ENCODE measurements around the gene TBX6. TPM values are rescaled to one million over a fixed set of nuclear protein-coding genes. Genes with fewer than 3 reads are reported as not detected.

The TBX6 gene
- total RNA-seq, 1 donor from 2014 or later: 0.89 TPM

DNA sequence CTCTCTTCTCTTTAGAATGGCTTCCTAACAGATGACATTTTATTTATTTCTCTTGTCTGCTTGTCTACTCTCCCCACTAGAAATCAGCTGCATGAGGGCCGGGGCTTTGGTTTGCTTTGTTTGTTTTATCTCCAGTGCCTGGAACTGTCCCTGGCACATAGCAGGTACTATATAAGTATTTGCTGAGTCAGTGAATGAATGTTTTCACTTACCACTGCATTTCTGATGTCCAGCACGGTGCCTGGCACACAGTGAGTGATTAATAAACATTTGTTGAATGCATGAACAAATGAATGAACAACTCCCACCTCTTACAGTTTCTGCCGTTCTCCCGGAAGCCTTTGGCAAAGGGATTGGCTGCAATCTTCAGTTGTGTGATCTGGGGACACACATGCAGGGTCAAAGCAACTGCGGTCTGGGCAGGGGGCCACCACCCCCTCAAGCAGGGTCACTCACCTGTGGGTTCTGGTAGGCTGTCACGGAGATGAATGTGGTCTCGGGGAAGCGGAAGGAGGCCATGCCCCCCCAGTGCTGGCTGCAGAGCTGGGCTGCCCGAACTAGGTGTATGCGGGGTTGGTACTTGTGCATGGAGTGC is 3.4 kb downstream of the TBX6 start:
- intact Hi-C loops (cut with micrococcal nuclease): no loop called here

DNA sequence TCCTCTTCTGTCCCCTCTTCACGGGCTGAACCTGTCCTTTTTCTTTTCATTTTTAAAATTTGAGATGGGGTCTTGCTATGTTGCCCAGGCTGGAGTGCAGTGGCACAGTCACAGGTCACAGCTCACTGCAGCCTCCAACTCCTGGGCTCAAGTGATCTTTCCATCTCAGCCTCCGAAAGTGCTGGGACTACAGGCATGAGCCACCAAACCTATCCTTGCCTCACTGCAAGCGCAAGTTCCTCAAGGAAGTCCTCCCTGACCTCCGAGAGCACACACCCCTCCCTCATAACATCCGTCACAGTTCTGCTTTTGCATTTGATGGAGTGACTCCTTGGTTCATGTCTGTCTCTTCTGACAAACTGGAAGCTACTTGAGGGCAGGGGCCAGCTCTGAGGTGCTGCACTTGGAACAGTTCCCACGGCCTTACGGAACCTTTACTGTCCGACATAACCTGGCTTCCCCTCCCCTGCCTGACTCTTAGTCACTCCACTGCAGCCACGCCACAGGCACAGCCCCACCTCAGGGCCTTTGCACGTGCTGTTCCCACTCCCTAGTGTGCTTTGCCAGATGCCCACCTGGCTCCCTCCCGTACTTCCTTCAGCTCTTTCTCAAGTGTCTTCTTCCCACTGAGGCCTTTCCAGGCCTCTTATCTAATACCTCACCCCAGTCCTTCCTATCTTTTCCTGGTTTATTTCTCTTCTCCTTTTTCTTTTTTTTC is 4.4 kb downstream of the TBX6 start:
- intact Hi-C loops (cut with micrococcal nuclease): no loop called here

DNA sequence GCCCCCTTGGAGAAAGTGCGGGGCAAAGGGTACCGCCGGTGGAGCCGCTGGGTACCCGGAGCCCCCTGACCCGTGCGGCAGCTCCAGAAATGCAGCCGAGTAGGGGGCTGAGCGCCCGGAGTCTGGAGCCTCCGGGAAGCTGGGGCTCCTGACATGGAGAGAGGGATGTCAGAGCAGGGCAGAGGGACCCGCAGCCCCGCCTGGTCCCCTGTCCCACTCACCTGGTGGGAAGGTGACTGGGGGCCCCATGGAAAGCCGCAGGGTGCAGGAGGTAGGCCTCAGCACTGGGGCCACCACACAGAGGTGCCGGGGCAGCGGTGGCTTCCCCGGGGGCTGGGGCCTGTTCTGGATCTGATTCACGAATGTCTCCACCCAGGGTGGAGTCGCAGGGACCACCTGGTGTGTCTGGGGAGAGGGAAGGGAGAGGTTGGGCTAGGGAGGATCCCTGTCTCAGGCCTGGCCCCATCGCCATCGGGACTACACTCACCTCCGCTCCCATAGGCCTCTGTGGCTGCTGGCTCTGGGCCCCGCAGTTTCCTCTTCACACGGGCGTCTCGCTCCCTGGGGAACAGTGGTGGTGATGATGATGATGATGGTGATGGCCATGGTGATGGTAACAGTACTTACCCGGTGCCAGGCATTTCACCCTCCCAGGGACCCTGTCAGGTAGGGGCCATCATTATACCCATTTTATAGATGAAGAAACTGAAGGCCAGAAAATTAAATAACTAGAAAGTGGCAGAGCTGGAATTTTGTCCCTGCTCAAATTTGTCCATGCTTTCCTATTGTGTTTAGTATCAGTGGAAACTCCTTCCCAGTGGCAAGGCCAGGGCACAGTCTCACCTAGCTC is 5.2 kb downstream of the TBX6 start:
- intact Hi-C loops (cut with micrococcal nuclease): no loop called here

DNA sequence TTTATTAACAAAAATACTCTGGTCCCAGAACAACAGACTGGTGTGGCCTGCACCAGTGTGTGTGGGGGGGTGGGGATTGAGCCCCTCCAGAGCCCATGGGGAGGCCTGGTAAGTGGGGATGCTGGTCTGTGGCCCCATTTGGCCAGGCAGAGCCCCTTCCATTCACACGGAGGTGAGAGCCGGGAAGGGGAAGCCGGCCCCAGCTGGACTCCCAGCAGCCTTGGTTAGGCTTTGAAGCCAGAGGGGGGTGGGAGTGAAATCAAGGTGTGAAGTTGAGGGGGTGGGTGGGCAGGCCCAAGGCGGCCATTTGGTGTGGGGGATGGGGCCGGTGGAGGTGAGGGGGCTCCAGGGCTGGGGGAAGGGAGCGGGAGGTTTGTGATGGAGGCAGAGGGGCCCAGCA is 5.9 kb downstream of the TBX6 start:
- intact Hi-C loops (cut with micrococcal nuclease): no loop called here

DNA sequence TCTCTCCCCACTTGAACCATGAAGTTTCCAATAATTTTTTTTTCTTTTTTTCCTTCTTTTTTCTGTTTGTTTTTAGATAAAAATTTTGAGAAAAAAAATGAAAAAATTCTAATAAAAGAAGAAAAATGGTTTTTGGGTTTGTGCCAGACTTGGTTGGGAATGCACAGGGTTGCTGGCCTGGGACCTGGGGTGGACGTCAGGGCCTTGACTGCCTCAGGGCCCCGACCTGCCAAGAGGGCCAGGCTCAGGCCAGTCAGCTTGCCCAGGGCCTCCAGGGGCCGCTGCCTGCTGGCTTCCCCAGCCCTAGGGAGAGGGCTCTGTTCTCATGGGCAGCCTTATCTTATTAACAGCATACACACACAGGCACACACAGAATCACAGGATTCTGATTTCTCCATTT is 6.5 kb downstream of the TBX6 start:
- intact Hi-C loops (cut with micrococcal nuclease): no loop called here

DNA sequence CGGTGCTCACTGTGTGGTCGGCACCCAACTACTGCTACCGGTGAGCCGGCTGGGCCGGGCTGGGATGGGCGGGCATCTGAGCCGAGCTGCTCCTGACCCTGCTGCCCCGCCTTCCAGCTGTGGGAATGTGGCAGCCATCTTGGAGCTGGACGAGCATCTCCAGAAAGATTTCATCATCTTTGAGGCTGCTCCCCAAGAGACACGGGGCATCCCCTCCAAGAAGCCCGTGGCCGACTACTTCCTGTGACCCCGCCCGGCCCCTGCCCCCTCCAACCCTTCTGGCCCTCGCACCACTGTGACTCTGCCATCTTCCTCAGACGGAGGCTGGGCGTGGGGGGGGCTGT is 6.9 kb downstream of the TBX6 start:
- intact Hi-C loops (cut with micrococcal nuclease): no loop called here

DNA sequence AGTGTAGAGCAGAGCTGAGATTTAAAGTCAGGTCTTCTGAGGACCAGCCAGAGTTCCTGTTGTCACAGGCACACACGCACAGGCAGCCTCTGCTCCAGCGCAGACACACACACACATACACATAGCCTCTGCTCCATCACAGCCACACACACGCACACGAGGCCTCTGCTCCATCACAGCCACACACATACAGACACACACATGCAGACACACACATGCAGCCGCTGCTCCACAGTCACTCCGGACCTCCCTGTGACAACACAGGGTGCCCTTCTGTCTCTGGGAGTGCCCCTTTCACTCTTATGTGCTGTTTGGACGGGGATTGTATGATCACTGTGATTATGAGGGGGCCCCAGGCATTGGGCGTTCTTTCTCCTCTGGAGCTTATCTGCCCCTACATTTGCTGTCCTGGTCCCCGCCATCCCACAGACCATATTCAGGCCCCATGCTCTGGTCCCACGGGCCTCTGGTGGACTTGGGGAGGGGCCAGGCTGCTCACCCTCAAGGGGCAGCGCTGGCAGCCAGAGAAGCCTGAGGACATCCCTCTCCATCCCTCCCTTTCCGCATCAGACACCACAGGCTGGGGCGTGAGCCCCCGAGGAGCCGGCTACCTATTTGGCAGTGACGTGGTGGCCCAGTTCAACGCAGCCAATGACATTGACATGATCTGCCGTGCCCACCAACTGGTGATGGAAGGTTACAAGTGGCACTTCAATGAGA is 7.5 kb downstream of the TBX6 start:
- intact Hi-C loops (cut with micrococcal nuclease): no loop called here

DNA sequence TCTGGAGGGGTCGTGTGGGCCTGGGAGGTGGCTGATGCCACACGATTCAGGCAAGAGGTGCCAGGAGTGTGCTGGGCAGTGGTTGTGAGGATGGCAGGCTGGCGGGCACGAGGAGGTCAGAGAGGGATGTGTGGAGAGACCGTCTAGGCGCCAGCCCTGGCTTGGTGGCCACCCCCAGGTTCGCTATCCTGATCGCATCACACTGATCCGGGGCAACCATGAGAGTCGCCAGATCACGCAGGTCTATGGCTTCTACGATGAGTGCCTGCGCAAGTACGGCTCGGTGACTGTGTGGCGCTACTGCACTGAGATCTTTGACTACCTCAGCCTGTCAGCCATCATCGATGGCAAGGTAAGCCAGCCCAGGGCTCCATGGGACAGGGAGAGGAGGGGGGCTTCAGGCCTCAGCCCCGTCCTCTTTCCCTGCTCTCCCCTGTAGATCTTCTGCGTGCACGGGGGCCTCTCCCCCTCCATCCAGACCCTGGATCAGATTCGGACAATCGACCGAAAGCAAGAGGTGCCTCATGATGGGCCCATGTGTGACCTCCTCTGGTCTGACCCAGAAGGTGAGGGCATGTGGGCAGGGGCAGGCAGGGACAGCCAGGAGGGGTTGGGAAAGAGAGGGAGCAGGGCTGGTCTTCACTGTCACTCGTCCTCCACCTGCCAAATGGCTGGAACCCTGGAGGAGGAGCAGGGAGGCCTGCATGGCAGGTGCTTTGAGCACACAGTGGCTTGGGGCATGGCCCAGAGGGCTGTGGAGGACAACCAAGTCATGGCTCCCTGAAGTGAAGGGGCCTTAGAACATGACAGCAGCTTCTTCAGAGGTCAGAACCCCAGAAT is 8.3 kb downstream of the TBX6 start:
- intact Hi-C loops (cut with micrococcal nuclease): no loop called here

DNA sequence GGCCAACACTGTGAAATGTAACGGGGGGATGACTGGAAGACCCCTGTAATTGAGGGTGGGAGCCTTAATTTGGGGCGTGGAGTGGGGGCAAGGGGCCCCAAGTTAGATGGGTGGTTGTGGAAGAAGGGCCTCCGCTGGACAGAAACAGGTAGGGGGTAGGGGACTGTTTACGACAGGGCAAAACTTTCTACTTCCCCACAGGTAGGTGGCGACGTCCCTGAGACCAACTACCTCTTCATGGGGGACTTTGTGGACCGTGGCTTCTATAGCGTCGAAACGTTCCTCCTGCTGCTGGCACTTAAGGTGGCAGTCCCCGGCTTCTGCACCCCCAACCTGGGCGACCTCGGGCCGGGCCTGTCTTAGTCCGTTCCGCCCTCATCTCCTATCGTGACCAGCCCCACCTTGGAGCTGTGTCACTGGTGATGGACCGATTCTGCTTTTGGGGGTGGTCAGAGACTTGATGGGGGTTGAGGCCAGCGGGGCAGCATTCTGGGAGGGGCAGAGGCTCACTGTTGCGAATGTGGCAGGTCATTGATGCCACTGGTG is 9.1 kb downstream of the TBX6 start:
- intact Hi-C loops (cut with micrococcal nuclease): no loop called here

DNA sequence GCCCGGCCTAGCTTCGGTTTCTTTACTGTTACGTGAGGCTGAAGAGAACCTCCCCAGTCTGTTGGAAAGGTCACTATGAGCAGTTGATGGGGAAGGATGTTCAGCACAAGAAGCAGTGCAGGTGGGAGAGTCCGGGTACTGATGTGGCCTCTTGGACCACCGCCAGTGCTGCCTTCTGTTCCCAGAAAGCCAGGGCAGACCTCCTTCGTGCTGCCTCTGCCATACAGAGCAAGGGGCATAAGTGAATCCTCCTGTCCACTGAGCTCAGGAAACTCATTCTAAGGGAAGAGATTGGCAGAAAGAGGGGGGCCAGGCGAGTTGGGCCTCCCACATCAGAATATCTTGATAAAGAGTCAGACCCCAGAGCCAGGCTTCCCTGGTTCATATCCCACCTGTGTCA is 12.2 kb downstream of the TBX6 start:
- intact Hi-C loops (cut with micrococcal nuclease): no loop called here

DNA sequence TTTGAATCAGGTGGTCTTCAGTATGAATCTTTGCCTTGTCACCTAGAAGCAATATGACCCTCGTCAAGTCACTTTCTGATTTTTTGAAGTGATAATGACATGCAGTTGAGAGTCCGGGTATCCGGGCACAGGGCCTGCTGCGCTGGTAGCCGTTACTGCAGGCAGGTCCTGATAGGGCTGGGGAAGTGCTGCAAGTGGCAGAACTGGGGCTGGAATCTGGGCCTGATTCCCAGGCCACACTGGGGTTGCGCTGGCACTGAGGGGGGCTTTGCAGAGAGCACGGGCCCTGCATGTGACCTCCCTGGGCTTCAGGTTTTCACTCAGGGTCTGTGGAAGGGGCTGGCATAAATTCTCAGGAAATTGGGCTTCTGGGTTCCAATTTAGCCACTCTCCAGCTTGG is 13.0 kb downstream of the TBX6 start:
- intact Hi-C loops (cut with micrococcal nuclease): no loop called here

DNA sequence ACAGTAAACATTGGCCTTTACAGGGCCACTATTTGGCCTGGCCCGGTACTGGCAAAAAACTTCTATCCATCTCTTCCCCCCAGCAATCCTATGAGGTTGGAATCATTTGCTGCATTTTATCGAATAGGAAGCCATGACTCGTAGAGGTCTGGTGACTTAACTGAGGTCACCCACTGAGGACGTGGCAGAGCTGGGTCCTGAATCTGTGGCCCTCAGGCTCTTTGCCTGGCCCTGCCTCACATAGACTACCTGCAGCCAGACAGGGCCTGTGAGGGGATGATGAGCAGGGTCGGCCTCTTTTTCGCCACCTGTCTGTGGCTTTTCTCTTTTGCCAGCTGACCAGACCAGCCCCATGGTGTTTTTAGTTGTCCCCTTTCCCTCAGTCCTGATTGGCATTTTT is 14.1 kb downstream of the TBX6 start:
- intact Hi-C loops (cut with micrococcal nuclease): no loop called here

DNA sequence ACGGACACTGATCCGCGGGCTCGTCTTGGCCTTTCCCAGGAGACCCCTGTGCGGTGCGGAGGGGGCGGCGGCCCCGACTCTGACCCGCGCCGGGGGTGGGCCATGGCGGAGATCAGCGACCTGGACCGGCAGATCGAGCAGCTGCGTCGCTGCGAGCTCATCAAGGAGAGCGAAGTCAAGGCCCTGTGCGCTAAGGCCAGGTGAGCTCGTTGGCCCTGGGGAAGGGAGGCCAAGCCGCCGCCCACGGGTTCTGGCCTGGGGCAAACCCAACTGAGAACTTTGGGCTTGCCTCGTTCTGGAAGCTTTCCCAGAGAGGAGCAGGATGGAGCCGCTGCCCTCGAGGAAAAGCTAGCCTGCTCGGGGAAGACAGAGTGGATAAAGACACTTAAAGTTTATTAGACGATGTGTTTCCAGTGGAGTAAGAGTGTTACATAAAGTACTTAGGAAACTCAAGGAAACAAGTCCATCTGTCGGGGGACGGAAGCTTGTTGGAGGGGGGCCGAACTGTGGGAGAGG is 15.4 kb downstream of the TBX6 start:
- intact Hi-C loops (cut with micrococcal nuclease): loop anchor here (1.0 kb wide), 1 partner anchor 15 kb away; the partner anchor contains the start of gene TBX6

DNA sequence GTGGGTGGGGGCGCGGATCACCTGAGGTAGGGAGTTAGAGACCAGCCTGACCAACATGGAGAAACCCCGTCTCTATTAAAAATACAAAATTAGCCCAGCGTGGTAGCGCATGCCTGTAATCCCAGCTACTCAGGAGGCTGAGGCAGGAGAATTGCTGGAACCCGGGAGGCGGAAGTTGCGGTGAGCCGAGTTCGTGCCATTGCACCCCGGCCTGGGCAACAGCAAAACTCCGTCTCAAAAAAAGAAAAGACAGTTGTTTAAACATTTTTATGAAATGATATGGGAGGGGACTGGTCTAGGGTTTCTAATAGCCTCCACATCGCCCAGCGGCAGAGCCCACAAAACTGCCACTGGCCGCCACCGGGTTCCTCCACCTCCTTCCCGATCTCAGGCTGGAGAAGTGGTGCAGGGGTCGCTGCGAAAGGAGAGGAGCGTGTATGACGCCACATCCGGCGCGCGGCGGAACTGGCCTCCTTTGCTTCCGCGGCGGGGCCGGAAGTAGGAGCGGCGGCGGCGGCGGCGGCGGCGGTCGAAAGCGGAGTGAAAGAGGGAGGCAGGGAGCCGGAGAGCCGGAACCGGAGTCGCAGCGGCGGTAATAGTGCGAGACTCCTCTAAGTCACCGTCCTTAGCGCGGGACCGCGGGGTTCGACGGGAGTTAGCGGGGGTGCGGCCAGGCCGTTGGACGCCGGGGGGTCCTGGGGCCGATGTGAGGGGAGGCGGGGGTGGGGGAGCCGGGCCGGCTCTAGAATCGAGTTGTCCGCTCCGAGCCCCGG is 16.0 kb downstream of the TBX6 start, which contains the start of gene PPP4C:
PPP4C (plus strand) TSS at position 492 of the 773 bp plus-strand sequence. CDS start 384 bp downstream, outside the sequence.
- intact Hi-C loops (cut with micrococcal nuclease): loop anchor here (1.0 kb wide), 2 partner anchors 10 to 16 kb away; partner anchors contain the start of genes ALDOA and TBX6

DNA sequence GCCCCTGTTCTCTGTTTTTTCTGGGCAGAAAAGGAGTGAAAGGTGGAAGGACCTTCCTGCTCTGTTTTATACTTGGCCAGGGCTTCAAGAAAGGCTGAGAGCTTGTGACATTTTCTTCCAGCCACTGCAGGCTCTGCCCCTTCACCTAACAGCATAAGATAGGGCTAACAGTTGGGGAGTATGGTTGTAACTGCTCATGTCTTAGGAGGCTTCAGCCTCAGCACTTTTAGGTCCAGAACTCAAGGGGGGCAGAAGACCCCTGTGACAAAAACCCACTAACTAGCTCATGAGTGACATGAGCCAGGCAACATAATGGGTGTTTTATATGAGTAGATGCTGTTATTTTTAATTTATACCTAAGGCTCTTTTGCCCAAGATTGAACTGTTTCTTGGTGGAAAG is 21.2 kb downstream of the TBX6 start:
- intact Hi-C loops (cut with micrococcal nuclease): no loop called here

DNA sequence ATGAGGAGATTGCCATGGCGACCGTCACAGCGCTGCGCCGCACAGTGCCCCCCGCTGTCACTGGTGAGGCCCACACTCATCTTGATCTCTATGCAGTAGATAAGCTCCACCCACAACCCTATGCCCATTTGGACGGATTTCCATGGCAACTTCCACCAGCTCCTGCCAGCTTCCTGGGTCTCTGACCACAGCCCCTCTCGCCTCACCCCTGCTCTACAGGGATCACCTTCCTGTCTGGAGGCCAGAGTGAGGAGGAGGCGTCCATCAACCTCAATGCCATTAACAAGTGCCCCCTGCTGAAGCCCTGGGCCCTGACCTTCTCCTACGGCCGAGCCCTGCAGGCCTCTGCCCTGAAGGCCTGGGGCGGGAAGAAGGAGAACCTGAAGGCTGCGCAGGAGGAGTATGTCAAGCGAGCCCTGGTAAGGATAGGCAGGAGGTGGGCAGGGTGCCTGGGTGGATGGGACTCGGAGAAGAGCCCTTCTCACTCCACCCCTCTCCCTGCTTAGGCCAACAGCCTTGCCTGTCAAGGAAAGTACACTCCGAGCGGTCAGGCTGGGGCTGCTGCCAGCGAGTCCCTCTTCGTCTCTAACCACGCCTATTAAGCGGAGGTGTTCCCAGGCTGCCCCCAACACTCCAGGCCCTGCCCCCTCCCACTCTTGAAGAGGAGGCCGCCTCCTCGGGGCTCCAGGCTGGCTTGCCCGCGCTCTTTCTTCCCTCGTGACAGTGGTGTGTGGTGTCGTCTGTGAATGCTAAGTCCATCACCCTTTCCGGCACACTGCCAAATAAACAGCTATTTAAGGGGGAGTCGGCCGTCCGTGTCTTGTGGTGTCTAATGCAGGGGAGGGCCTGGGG is 21.9 kb downstream of the TBX6 start:
- intact Hi-C loops (cut with micrococcal nuclease): loop anchor here (2.0 to 10.0 kb wide), 3 partner anchors 15 to 497 kb away; partner anchors contain the start of gene ZNF771

DNA sequence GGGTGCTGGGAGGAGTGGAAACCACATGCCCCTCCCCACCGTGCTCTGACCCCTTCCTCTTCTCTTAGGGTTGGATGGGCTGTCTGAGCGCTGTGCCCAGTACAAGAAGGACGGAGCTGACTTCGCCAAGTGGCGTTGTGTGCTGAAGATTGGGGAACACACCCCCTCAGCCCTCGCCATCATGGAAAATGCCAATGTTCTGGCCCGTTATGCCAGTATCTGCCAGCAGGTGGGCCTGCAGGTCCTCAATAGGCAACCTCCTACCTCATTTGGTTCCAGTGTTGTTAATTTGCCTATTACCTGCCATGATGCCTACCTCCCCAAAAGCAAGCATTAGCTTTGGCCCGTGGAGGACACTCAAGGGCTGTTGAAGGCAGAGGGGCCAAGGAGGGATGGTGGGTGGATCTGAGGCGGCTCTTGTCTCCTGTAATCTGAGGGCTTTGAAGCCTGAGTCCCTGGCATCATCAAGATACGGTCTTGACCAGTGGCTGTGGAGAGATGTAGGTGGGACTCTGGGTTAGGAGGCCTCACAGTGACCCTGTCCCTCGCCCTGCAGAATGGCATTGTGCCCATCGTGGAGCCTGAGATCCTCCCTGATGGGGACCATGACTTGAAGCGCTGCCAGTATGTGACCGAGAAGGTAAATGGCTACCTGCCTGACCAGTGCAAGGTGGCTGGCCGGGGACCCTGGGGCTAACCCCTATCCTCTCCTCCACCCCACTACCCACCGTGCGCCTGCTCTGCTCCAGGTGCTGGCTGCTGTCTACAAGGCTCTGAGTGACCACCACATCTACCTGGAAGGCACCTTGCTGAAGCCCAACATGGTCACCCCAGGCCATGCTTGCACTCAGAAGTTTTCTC is 22.7 kb downstream of the TBX6 start:
- intact Hi-C loops (cut with micrococcal nuclease): loop anchor here (2.0 to 10.0 kb wide), 3 partner anchors 14 to 498 kb away; partner anchors contain the start of gene ZNF771

Data from T-helper 2 cell treated with Interferon-gamma antibody and Interleukin-4, amounts not matched to agents 100 ng/mL and 5 ng/mL, for 36 hours (primary cell).